ENCODE data around the gene PMPCA. TPM values are rescaled to one million over a fixed set of nuclear protein-coding genes. Genes with fewer than 3 reads are reported as not detected.
A peak's percentile ranks its signal among the peaks of the same experiment; 100 is the strongest.

Gene PMPCA, protein sequence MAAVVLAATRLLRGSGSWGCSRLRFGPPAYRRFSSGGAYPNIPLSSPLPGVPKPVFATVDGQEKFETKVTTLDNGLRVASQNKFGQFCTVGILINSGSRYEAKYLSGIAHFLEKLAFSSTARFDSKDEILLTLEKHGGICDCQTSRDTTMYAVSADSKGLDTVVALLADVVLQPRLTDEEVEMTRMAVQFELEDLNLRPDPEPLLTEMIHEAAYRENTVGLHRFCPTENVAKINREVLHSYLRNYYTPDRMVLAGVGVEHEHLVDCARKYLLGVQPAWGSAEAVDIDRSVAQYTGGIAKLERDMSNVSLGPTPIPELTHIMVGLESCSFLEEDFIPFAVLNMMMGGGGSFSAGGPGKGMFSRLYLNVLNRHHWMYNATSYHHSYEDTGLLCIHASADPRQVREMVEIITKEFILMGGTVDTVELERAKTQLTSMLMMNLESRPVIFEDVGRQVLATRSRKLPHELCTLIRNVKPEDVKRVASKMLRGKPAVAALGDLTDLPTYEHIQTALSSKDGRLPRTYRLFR
- 95.9 TPM for polyA plus RNA-seq (2012; ENCODE audit: insufficient read depth, insufficient read length)

DNA sequence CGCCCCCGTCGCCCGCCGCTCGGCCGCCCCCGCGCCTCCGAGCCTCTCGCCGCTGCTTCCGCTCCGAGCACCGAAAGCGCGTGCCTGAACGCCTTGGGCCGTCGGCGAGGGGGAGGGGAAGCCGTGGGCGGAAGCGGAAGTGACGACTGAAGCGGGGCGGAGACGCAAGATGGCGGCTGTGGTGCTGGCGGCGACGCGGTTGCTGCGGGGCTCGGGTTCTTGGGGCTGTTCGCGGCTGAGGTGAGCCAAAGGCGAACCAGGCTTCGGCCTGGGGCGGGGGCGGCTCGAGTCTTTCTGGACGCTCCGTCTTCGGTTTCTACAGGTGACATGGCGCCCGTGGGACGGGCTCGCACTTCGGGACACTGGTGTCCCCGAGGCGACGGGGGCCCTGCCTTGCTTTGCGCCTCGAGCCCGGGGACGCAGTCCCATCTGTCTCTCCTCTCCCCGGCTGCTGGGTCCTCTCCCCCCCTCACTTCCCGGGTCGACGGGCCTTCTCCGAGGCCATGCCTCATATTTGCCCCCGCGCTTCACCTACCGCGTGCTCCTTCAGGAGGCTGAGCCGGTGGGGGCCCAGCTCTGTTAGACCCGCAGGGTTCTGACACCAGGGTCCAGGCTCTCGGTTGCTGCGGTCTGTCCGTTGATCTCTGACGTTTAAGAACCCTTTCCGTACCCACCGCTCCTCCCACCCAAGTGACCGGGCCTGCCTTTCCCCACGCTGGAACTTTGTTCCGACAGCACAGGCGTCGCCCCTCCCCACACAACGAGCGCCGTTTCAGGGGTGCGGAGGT, at the start of gene PMPCA, which contains the start of gene ENTR1:
TSS of gene PMPCA (plus strand) at position 159 of the 788 bp plus-strand sequence. CDS start at position 170, 11 bp downstream.
TSS of gene ENTR1 (minus strand) at position 115 of the 788 bp plus-strand sequence. CDS start 217 bp downstream, outside the sequence.
- peak; percentile 82 for DNase-seq (ENCODE audit: low read depth, low spot score)
- peak within 1 kb of the TSS; percentile 93 for H3K4me3 ChIP-seq (ENCODE audit: low read length)

DNA sequence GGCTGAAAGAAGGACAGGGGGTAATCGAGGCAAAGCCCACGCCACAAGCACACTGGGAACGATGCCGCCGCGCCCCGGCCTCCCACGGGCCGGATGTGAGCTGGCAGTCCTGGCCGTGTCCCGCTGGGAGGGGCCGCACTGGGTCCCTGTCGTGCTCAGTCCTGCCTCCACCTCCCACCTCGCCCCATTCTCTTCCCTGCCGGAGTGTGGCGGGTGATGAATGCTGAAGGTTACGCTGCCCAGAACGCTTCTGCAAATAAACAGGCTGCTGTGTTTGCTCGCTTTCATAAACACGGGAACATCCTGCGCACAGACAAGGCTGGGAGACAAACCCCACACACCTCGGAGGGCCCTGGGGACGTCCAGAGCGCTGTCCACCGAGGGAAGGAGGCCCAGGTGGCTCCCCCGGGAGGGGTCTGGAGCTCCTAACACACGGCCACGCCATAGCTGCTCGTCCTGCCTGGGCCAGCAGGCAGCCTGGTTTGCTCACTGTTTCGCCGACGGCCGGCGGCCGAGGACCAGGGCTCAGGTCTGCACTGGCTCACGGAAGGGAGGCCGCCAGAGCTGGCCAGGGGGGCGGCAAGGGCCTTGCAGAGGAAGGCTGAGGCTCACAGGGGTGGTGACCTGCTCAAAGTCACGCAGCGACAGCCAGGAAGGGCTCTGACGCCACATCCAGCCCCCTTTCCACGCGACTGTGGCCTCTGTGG, 49.3 kb upstream of the PMPCA start:
- no peak overlapping the region for H3K4me3 ChIP-seq (ENCODE audit: low read length)
- no peak for DNase-seq (ENCODE audit: low read depth, low spot score)

DNA sequence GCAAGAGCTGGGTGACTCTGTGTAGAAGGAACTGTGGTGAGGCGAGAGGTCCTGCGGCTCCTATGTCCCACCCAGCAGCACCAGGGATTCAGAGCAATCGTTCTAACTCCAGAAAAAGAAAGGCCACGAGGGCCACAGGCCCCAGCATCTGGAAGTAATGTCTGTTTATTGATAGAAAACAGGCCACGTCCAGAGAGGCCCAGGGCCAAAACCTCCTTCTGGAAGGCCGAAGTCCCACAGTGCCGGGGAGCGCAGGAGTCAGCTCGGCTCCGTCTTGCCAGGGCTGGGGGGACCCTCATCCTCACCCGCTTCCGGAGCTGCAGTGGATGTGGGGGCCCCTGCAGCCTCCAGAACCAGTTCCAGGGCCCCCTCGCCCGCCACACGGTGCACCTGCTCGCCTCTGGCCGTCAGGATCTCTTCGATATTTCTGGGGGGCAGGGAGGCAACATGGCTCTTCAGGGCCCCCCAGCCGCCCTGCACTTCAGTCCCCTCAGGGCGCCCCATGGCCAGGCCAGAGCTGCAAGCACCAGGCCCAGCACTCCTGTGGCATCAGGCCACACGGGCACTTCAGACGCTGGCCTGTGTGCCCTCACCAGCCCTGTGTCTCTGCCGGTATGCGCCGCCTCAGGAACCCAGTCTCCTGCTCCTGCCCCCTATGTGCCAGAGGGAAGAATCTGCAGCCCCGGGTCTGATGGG, 48.6 kb upstream of the PMPCA start:
- no peak overlapping the region for H3K4me3 ChIP-seq (ENCODE audit: low read length)
- no peak for DNase-seq (ENCODE audit: low read depth, low spot score)

DNA sequence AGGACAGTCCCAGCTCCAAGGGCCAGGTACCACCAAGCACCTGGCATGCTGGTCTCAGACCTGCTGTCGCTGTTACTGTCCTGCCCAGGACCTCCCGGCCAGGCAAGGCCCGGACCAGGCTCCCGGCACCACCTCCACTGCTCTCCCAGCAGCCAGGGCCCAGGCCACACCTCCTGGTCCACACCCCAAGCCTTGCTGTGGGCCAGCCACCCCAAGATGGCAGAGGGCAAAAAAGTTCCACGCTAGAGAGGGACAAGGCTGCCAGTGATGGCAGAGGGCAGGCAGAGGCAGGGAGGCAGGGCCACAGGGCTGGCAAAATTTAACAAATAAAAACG, 48.0 kb upstream of the PMPCA start:
- DNase-seq (ENCODE audit: low read depth, low spot score): no peak
- H3K4me3 ChIP-seq (ENCODE audit: low read length): no peak overlapping the region

DNA sequence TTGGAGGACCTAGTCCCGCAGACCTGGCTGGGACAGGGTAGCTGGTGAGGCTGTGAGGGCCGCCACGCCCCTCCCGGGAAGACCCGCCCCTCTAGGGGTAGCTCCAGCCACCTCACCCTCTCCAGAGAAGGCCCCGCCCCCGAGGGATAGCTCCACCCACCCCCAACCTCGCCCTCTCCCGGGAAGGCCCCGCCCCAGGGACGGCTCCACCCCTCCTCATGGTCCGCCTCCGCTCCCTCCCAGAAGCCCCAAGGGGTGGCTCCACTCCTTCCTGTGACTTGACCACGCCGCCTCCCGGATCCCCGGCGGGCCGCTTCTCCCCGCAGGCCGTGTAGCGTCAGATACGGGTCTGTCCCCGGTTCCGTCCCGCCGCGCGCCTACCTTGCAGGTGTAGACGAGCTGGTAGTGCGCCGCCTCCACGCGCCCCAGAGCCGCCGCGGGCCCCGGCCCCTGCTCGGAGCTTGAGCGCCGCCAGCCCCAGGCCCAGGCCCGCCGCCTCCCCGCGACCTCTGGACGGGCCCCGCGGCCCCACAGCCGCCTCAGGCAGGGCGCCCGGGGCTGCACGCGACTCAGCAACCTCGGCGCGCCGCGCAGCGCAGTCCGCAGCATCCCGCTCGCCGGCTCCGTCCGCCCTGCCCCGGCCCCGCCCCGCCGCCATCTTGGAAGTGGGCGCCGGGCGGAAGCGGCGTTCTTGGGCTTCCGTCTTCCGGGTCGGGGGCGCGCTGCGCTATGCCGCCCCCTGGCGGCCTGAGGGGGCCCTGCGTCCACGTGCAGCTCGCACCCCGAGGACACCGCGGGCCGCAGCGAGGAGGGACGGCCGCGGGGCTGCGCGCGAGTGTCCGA, 47.1 kb upstream of the PMPCA start, which contains the start of gene DNLZ:
TSS of gene DNLZ (minus strand) at position 639 of the 843 bp plus-strand sequence. CDS start at position 609, 30 bp downstream.
- peak; percentile 88 for DNase-seq (ENCODE audit: low read depth, low spot score)
- H3K4me3 ChIP-seq (ENCODE audit: low read length): peak within 1 kb of the TSS; percentile 66

DNA sequence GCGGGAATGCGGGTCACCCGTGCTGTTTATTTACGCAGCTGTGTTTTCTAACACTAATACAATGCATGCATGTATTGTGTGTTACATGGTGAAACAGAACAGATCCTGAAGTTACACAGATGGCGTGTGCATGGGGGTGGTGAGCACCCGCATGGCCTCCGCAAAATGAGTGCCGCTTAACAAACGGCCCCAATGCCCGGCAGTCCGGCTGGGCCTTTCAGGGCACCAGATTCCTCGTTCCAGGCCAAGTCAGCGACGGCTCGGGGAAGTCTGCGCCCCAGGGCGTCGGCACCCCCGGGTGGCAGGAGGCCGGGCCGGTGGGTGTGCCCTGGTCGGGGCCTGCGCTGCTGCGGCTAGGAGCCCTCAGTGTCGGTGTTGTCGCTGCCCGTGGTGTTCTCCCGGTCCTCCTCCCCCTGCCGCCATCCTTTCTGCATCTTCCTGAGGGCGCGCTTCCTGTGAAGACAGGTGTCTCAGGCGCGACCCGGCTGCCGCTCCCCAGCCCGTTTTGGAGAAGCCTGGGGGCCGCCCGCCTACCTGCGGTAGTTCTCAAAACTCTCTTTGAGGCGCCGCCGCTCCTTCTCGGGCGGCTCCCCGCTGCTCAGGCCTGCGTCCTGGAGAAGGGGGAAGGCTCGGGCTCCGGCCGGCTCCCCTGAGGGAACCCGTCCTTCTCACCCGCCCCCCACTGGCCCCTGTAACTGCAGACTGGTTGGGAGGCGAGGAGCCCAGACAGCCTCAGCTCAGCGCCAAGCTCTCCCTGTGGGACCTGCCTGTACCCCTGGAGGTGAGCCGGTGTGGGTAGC, 46.3 kb upstream of the PMPCA start:
- no peak for DNase-seq (ENCODE audit: low read depth, low spot score)
- no peak overlapping the region for H3K4me3 ChIP-seq (ENCODE audit: low read length)

DNA sequence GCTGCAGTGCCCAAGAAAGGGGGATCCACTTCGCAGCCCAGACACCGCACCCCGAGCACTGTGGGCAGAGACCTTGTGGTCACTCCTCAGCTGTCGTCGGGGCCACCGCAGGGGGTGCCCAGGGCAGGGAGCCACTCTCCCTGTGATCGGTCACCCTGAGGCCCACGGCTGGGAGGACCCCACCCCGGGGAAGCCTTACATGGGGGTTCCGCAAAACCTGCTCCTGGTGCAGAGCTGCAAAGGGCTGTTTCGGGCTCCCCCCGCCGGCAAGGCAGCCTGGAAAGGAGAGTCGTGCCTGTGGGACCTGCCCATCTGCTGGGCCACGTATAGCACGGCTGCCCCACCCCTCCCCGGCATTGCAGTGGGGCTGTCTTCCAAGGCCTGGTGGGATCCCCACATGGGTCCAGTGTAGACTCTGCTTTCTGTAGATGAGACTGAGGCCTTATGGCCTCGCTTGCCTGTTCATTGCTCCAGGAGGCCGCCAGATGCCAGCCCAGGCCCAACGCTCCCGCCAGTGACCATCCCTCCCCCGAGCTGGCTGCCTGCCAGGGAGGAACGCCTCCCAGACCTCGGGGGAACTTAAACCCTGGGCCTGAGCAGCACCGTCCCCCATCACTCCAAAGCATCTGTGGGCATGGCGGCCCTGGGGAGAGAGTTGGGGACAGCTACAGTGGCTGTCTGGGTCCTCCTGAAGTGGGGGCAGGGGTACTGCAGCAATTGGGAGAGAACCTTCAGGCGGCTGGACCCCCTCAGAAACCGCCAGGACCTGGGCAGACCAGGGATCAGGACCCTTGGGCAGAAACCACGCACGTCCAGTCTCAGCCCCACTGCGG, 45.3 kb upstream of the PMPCA start:
- no peak overlapping the region for H3K4me3 ChIP-seq (ENCODE audit: low read length)
- no peak for DNase-seq (ENCODE audit: low read depth, low spot score)

DNA sequence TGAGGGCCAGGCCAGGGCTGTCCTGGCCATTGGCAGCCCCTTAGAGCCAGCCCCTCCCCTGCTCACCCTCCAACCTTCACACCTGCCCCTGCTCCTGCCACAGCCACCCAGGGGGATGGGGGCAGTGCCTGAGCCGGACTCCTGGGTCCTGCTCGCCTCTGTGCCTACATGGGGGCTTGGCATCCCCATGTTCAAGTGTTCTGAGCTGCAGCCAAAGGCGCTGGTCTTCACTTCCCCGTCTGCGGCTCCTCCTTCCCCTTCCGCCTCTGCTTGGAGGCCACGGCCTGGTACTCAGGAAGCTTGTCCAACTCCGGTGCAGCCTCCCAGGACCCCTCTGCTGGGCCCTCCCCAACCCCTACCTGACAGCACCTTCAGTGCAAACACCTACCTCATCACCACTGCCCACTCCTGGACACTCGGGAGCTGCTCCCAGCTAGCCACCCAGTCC, 44.7 kb upstream of the PMPCA start:
- H3K4me3 ChIP-seq (ENCODE audit: low read length): no peak overlapping the region
- DNase-seq (ENCODE audit: low read depth, low spot score): no peak

DNA sequence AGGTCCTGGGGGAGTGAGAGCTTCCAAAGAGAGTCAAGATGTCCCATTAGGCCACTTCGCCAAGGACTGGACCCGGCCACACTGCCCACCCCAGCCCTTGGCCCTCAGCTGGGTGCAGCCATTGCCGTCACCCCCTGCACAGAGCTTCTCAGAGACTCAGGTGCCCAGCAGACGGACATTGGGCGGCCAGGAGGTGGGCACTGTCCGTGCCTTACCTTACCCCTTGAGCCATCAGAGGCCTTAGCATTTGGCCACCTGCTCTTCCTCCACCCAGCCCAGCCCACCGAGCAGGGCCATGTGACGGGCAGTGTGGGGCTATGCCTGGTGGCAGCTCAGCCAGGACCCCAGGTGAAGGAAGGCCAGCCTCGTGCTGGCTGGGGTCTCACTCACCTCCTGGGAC, 43.6 kb upstream of the PMPCA start:
- no peak overlapping the region for H3K4me3 ChIP-seq (ENCODE audit: low read length)

DNA sequence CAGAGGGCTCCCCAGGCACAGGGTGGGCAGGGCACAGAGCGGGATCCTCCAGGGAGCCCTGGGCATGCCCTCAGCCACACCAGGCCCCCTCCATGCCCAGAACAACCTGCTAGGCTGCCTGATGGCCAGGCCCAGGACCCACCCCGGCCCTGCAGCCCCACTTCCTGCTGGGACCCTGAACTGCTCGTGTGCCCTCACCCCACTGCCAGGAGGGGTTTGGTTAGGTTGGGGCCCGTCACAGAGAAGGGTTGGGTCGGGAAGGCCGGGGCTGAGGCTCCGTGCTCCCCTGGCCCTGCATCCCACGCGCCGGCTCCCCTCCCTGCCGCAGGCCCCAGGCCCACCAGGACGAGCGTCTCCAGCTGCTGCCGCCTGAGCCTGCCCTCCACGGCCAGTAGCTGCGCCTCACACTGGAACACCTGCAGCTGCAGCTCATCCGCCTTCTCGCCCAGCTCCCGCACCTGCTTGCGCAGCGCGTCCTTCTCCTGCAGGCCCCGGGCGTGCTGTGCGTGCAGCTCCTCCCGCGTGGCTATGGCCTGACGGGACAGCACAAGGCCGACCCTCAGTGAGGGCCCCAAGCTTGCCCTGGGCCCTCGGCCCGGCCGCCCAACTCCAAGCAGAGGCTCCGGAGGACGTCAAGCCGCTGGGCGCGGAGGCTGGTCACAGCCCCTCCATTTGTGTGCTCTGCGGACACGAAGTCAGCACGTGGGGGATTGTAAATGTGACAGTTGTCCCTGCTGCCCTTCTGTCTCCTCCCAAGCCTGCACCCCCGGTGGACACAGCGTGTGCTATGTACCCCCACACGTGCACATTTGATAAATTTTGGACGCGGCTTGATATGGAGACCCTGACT, 42.9 kb upstream of the PMPCA start:
- no peak for DNase-seq (ENCODE audit: low read depth, low spot score)

More for the DNA sequence above, 43.6 kb upstream of the PMPCA start:
- no peak for DNase-seq (ENCODE audit: low read depth, low spot score)

DNA sequence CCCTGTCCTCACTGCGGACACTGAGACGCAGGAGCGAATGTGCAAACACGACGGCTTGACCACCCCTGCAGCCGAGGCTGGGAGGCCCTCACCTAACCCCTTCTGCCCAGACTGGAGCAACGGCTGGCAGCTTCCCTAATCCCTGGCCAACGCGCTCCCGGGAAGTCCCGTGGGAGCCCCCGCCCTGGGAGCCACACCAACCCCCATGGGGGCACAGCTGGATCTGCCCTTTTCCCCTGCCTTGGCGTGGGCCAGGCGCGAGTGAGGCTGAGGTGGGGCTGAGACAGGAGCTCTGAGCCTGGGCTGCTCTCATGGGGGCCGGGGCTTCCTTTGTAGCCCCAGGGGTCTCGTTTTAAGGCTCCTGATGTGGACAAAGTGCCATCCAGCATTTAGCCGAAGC, 42.3 kb upstream of the PMPCA start:
- H3K4me3 ChIP-seq (ENCODE audit: low read length): no peak overlapping the region
- no peak for DNase-seq (ENCODE audit: low read depth, low spot score)

More for the DNA sequence above, 42.9 kb upstream of the PMPCA start:
- H3K4me3 ChIP-seq (ENCODE audit: low read length): no peak overlapping the region

DNA sequence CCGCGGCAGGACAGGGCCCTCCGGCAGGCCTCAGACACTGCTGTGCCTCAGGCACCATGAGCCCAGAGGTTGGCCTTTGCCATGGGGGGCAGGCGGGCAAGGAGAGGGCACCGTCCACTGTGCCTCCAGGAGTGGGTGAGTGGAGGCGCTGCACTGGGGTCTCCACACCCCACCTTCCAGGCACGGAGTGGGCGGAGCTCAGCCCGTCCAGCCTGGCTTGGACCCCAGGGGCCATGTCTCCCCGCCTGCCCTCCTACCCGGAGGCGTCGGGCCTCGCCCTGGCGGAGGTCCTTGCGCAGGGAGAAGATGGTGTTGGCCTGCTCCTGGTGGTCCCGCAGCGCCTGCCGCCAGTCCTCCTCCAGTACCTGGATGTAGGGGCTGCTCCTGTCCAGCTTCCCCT, 40.4 kb upstream of the PMPCA start:
- H3K4me3 ChIP-seq (ENCODE audit: low read length): no peak overlapping the region
- no peak for DNase-seq (ENCODE audit: low read depth, low spot score)

DNA sequence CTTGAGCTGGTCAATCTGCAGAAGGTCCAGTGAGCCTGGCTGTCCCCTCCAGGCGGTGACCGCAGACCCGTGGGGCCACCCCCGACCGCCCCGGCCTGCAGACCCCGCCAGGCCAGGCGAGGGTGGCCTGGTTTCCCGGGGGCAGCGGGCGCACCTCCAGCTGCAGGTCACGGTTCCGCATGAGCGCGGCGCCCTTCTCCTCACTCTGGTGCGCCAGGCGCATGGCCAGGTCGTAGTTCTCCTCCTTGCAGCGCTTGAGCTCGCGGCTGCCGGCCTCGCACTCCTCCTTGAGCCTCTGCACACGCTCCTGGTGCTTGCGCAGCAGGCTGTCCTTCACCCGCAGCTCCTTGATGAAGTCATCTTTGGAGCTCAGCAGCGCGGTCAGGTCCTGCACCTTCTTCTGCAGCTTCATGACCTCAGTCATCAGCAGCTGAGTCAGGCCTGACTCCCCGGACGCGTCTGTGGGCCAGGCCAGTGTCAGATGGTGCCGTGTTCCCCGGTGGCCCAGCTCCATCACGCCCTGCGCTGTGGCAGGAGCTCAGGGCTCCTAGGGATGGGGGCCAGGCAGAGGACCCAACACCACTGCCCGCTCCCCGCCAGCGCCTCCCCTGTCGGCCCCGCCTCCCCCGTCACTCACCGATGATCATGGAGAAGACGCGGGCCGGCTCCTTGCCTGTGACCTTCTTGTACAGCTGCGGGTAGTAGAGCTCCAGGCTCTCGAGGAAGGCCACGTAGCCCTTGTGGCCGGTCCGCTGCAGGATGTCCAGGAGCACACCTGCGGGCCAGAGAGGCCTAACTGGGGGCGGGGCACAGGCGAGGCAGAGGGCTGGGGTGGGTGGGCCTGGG, 39.5 kb upstream of the PMPCA start:
- H3K4me3 ChIP-seq (ENCODE audit: low read length): no peak overlapping the region
- DNase-seq (ENCODE audit: low read depth, low spot score): no peak

DNA sequence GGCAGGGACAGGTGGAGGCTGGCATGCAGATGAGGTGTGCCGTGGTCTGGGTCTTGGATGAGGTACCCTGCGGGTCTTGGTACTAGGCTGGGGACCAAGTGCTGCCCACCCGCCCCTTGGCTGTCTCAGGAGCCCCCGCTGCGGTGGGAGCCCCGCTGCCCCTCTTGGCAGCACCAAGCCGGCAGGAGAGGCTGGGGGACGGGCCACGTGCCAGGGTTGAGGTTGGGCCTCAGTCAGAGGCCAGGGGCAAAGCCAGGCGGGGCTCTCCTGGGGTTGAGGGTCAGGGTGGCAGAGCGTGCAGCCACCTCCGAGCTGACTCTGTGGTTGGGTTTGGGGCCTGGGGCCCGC, 39.0 kb upstream of the PMPCA start:
- no peak for DNase-seq (ENCODE audit: low read depth, low spot score)
- H3K4me3 ChIP-seq (ENCODE audit: low read length): no peak overlapping the region

DNA sequence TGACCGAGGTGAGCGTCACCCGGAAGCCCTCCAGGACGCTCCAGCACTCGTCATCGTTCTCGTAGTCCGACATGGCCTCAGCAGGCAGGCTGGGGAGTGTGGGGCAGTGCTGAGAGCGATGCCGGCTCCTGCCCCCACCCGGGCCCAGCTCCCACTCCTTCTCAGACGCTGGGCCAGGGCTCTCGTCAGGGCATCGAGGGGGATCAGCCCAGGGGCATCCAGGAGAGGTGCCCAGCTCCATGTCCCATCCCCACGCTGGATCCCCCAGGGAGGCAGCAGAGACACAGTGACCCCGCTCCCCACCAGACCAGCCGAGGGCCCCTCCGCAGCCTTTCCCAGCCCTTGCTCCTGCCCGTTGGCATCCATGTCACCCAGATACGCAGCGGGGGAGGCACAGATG, 38.5 kb upstream of the PMPCA start:
- H3K4me3 ChIP-seq (ENCODE audit: low read length): no peak overlapping the region
- DNase-seq (ENCODE audit: low read depth, low spot score): no peak
